GM12892 (cell line): ENCODE data around the gene NEK8.
A peak's percentile ranks its signal among the peaks of the same experiment; 100 is the strongest.

Experiments used
- POLR2AphosphoS5 ChIP-seq: IDR thresholded peaks from 2 replicates; pipeline ENCODE4 v1.6.1; 2011; ENCODE audit warnings: low read depth, low read length, control low read depth
- TAF1 ChIP-seq: IDR thresholded peaks from 2 replicates; pipeline ENCODE4 v1.6.1; 2011; ENCODE audit warnings: low read depth, mild to moderate bottlenecking, control low read depth, low read length, borderline replicate concordance

DNA sequence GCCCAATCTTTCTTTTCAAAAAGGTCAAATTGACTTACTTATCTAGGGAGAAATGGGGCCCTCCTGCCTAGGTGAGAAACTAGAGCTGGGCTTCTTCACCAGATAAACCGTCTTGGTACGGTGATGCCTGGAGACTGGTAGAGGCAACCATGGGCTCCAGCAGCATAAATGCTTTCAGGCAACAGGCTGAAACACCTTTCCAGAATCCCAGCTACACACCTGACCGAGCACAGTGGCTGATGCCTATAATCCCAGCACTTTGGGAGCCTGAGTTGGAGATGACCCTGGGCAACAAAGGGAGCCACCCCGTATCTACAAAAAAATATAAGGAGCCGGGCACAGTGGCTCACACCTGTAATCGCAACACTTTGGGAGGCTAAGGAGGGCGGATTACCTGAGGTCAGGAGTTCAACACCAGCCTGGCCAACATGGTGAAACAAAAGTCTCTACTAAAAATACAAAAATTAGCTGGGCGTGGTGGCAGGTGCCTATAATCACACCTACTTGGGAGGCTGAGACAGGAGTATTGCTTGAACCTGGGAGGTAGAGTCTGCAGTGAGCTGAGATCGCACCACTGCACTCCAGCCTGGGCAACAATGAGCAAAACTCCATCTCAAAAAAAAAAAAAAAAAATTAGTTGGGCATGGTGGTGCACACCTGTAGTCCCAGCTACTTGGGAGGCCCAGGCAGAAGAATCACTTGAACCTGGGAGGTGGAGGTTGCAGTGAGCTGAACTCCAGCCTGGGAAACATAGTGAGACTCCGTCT is 23.2 kb downstream of the NEK8 start:
- TF ChIP-seq TAF1 (no peak), POLR2AphosphoS5 (peak; percentile 30)
